Mesothelial cell of epicardium (in vitro differentiated cells): ENCODE measurements around the gene TOGARAM2. TPM values are rescaled to one million over a fixed set of nuclear protein-coding genes. Genes with fewer than 3 reads are reported as not detected.
A peak's percentile ranks its signal among the peaks of the same experiment; 100 is the strongest.

Source experiments
- DNase-seq, 2 experiments: peaks; one replicate each; pipeline ENCODE4 v3.0.0; 2021; ENCODE audit warnings: low spot score in 2 of 2; ENCODE audit not compliant: unreplicated experiment in 2 of 2
- H3K27ac Mint-ChIP-seq: 2 replicates; pipeline ENCODE4 v1.8.0; 2021; ENCODE audit warnings: mixed read lengths
- H3K27me3 Mint-ChIP-seq: 2 replicates; pipeline ENCODE4 v1.8.0; 2021; ENCODE audit warnings: low read depth, mixed read lengths
- H3K36me3 Mint-ChIP-seq: 2 replicates; pipeline ENCODE4 v1.8.0; 2021; ENCODE audit warnings: mixed read lengths
- H3K4me1 Mint-ChIP-seq: 2 replicates; pipeline ENCODE4 v1.8.0; 2021; ENCODE audit warnings: mixed read lengths
- H3K4me3 Mint-ChIP-seq: 2 replicates; pipeline ENCODE4 v1.8.0; 2021; ENCODE audit warnings: mild to moderate bottlenecking, moderate library complexity, mixed read lengths
- H3K9me3 Mint-ChIP-seq: 2 replicates; pipeline ENCODE4 v1.8.0; 2021; ENCODE audit warnings: mixed read lengths
- total RNA-seq: library from RNA; stranded (reverse); gene quantifications from 3 replicates; pipeline ENCODE4 v1.2.1, GENCODE V29; 2021
- TF ChIP-seq, protein P1 (sequence below): fragments of 200-600 bp; sonication (generic); IDR thresholded peaks from one replicate; pipeline ENCODE4 v1.5.0; 2021; ENCODE audit warnings: antibody characterized with exemption; ENCODE audit not compliant: unreplicated experiment

The TOGARAM2 gene
- total RNA-seq, 1 donor from 2014 or later = 0.40 TPM

DNA sequence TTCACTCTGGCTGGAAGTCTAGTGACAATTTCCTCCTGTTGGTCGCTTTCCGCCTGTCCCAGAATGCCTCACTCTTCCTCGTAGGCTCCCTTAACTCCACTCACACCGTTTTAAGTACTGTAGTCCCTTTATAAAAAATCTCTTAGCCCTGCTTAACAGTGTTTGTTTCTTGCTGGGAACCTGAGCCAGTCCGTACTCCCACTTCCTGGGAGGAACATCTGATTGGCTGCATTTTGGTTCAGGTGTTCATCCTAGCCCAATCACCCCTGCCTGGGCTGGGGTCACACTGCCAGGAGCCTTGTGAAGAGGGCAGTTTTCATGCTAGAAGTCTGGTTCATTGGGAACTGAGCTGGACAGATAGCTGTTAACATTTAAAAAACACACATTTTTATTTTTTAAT is 25.6 kb upstream of the TOGARAM2 start:
- TF ChIP-seq, protein P1, sequence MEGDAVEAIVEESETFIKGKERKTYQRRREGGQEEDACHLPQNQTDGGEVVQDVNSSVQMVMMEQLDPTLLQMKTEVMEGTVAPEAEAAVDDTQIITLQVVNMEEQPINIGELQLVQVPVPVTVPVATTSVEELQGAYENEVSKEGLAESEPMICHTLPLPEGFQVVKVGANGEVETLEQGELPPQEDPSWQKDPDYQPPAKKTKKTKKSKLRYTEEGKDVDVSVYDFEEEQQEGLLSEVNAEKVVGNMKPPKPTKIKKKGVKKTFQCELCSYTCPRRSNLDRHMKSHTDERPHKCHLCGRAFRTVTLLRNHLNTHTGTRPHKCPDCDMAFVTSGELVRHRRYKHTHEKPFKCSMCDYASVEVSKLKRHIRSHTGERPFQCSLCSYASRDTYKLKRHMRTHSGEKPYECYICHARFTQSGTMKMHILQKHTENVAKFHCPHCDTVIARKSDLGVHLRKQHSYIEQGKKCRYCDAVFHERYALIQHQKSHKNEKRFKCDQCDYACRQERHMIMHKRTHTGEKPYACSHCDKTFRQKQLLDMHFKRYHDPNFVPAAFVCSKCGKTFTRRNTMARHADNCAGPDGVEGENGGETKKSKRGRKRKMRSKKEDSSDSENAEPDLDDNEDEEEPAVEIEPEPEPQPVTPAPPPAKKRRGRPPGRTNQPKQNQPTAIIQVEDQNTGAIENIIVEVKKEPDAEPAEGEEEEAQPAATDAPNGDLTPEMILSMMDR = no peak
- DNase-seq = no peak
- Mint-ChIP-seq H3K4me3 (no peak overlapping the region), H3K27ac (no peak overlapping the region), H3K36me3 (peaks cover under 1% of the 10 kb centered on the region), H3K4me1 (peaks cover 10% of the 10 kb centered on the region), H3K27me3 (peaks cover 12% of the 10 kb centered on the region), H3K9me3 (peaks cover under 1% of the 10 kb centered on the region)

DNA sequence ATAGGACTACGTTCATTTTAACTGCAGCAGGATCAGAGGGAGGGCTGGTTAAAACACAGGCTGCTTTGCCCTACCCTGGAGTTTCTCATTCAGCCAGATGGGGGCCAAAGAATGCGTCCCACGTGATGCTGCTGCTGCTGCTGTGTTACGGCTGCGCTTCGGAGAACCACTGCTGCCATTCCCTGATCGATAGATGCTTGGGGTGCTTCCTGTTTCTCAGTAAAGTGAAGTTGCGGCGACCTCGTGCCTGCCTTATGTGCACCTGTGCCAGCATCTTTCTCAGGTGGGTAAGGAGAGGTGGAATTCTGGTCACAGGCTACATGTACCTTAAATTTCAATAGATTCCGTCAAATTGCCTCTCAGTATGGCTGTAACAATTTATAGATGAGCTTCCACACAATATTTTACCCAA is 24.7 kb upstream of the TOGARAM2 start:
- Mint-ChIP-seq H3K27me3 (peaks cover 12% of the 10 kb centered on the region), H3K27ac (no peak overlapping the region), H3K9me3 (no peaks in the 10 kb centered on the region), H3K4me3 (peak overlapping the region; percentile 42), H3K4me1 (peaks cover 10% of the 10 kb centered on the region), H3K36me3 (no peaks in the 10 kb centered on the region)
- TF ChIP-seq, protein P1 = peak; percentile 28
- no peak for DNase-seq

DNA sequence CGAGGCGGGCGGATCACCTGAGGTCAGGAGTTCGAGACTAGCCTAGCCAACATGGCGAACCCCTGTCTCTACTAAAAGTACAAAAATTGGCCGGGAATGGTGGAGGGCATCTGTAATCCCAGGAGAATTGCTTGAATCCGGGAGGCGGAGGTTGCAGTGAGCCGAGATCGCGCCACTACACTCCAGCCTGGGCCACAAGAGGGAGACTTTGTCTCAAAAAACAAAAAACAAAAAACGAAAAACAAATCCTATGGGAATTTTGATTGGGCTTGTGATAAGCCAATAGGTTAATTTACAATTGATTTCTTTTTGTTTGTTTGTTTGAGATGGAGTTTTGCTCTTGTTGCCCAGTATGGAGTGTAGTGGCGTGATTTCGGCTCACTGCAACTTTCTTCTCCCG is 24.2 kb upstream of the TOGARAM2 start:
- peaks cover 10% of the 10 kb centered on the region for H3K4me1 Mint-ChIP-seq
- H3K4me3 Mint-ChIP-seq = peak overlapping the region; percentile 42
- H3K9me3 Mint-ChIP-seq = no peaks in the 10 kb centered on the region
- H3K27ac Mint-ChIP-seq = no peak overlapping the region
- TF ChIP-seq, protein P1 = no peak
- peaks cover 12% of the 10 kb centered on the region for H3K27me3 Mint-ChIP-seq
- no peaks in the 10 kb centered on the region for H3K36me3 Mint-ChIP-seq
- DNase-seq = no peak

DNA sequence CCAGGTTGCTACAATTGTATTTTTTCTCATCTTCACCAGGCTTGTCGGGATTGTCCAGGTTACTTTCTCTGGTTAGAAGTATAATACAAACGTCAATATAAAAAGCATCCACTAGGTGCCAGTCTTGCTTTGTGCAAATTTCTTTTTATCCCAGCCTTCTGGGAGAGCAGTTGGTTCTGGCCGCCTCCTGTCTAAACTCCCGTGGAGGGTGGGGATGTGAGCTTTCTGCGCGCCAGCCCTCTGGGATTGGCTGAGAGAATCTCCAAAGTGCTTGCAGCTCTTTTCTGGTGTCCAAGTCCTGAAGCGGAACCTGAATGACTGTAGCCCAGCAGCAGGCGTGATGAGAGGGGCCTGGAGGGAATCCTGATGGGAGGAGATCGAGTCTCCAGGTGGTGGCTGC is 22.4 kb upstream of the TOGARAM2 start:
- TF ChIP-seq, protein P1 = peak; percentile 78
- peak in 1 of 2 experiments; percentile 58 for DNase-seq
- Mint-ChIP-seq H3K4me1 (peaks cover 10% of the 10 kb centered on the region), H3K27ac (no peak overlapping the region), H3K27me3 (peaks cover 12% of the 10 kb centered on the region), H3K4me3 (no peak overlapping the region), H3K9me3 (no peaks in the 10 kb centered on the region), H3K36me3 (no peaks in the 10 kb centered on the region)

DNA sequence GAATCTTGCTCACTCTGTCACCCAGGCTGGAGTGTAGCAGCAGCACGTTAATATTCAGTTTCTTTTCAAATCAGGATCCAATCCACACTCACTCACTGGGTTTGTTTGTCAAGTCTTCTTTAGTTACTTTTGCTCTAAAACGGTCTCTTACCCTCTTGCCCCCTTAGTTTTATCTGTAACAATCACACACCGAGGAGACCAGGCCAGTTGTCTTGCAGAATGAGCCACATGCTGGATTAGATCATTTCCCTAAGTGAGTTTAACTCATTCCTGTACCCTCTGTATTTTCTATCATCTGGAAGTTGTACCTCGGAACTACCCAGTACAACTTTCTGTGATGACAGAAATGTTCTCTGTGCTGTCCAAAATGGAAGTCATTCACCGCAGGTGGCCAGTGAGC is 20.7 kb upstream of the TOGARAM2 start:
- H3K27me3 Mint-ChIP-seq = peaks cover 12% of the 10 kb centered on the region
- peaks cover 4% of the 10 kb centered on the region for H3K9me3 Mint-ChIP-seq
- TF ChIP-seq, protein P1 = no peak
- no peak for DNase-seq
- H3K36me3 Mint-ChIP-seq = no peaks in the 10 kb centered on the region
- H3K27ac Mint-ChIP-seq = no peak overlapping the region
- peaks cover 10% of the 10 kb centered on the region for H3K4me1 Mint-ChIP-seq
- no peak overlapping the region for H3K4me3 Mint-ChIP-seq

DNA sequence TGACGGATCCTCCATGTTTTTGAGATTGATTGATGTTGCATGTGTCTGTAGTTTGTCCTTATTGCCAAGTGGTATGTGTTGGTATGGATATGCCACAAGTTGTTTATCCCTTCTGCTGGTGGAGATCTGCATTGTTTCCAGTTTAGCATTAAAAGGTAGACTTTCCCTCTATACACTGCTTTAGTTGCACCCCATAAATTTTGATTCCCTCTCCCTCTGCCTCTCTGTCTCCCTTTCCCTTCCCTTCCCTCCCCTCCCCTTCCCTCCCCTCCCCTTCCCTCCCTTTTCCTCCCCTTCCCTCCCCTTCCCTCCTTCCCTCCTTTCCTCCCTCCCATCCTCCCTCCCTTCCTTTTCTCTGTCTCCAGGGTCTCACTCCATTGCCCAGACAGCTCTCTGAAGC is 18.6 kb upstream of the TOGARAM2 start:
- Mint-ChIP-seq H3K27me3 (peaks cover 5% of the 10 kb centered on the region), H3K36me3 (no peaks in the 10 kb centered on the region), H3K4me3 (no peak overlapping the region), H3K27ac (no peak overlapping the region), H3K9me3 (peaks cover 4% of the 10 kb centered on the region), H3K4me1 (peaks cover 2% of the 10 kb centered on the region)
- TF ChIP-seq, protein P1 = no peak
- no peak for DNase-seq
